Measurements from ENCODE around the gene TBC1D10B.

DNA sequence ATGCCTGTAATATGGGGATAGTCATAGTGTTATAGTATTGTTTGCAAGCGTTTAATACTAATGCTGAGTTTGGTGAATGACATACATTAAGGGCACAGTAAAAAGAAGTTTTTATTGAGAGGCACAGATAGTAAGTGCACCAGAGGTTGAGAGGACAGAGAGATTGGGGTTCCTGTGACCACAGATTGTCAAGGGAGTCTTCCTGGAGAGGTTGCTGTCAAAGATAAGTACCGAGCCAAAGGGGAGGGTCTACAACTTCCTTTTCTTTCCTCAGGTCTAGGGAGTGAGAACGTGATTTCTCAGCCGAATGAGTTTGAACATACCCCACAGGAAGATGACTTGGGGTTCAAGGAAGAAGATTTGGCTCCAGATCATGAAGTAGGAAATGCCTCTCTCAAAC lies 26.8 kb upstream of the TBC1D10B start:
- TF ChIP-seq, protein P1, sequence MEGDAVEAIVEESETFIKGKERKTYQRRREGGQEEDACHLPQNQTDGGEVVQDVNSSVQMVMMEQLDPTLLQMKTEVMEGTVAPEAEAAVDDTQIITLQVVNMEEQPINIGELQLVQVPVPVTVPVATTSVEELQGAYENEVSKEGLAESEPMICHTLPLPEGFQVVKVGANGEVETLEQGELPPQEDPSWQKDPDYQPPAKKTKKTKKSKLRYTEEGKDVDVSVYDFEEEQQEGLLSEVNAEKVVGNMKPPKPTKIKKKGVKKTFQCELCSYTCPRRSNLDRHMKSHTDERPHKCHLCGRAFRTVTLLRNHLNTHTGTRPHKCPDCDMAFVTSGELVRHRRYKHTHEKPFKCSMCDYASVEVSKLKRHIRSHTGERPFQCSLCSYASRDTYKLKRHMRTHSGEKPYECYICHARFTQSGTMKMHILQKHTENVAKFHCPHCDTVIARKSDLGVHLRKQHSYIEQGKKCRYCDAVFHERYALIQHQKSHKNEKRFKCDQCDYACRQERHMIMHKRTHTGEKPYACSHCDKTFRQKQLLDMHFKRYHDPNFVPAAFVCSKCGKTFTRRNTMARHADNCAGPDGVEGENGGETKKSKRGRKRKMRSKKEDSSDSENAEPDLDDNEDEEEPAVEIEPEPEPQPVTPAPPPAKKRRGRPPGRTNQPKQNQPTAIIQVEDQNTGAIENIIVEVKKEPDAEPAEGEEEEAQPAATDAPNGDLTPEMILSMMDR (IDR thresholded peaks at IDR 0.05; ENCODE audit: low read depth, low read length), result no peak
- TF ChIP-seq EZH2phosphoT487 (IDR thresholded peaks at IDR 0.05; ENCODE audit: low read depth), result no peak

All from OCI-LY3 (cell line).